GM18505 (cell line): ENCODE results near the gene ADGRE2.

ENCODE experiments used
- ATAC-seq: cut with Tn5 transposase; IDR thresholded peaks from one replicate; pipeline ENCODE4 v1.9.1; 2021; ENCODE audit not compliant: unreplicated experiment
- POLR2A ChIP-seq: IDR thresholded peaks from 4 replicates; pipeline ENCODE4 v1.6.1; 2011; ENCODE audit warnings: borderline replicate concordance; ENCODE audit not compliant: insufficient read depth, insufficient read length; ENCODE audit errors: extremely low read depth

Gene ADGRE2

GRCh38 chr19:14731200-14731599, 47.2 kb downstream of the ADGRE2 start:
- TF ChIP-seq POLR2A, result no peak
- ATAC-seq, result no peak

GRCh38 chr19:14728595-14728994, 49.8 kb downstream of the ADGRE2 start:
- TF ChIP-seq POLR2A, result no peak
- ATAC-seq, result no peak

- TF ChIP-seq POLR2A, result no peak
- ATAC-seq, result no peak
Observed at GRCh38 chr19:14722127-14722526, 56.2 kb downstream of the ADGRE2 start.

GRCh38 chr19:14719162-14719561, 59.2 kb downstream of the ADGRE2 start:
- ATAC-seq, result no peak
- no peak for TF ChIP-seq POLR2A

- no peak for TF ChIP-seq POLR2A
- no peak for ATAC-seq
Observed at GRCh38 chr19:14718522-14719116, 59.7 kb downstream of the ADGRE2 start.

GRCh38 chr19:14715841-14716240, 62.5 kb downstream of the ADGRE2 start:
- no peak for ATAC-seq
- TF ChIP-seq POLR2A, result no peak

DNA sequence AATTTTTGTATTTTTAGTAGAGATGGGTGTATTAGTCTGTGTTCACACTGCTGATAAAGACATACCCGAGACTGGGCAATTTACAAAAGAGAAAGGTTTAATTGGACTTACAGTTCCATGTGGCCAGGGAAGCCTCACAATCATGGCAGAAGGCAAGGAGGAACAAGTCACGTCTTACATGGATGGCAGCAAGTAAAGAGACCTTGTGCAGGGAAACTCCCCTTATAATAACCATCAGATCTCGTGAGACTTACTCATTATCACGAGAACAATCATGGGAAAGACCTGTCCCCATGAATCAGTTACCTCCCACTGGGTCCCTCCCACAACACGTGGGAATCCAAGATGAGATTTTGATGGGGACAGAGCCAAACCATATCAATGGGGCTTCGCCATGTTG, 73.9 kb downstream of the ADGRE2 start:
- no peak for TF ChIP-seq POLR2A
- ATAC-seq, result no peak

DNA sequence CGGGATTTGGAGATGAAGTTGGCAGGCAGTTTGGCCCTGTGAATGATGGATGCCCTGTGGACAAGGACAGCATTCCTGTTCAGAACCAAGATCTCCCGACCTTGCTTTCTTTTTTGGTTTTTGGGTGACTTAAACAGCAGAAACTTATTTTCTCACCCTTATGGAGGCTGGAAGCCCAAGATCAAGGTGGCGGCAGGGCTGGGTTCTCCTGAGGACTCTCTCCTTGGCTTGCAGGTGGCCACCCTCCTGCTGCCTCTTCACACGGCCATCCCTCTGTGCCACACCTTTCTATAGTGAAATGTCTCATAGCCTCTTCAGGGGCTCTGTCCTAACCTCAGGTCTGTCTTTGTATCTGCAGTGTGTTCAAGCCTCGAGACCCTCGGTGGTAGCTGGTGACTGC, 74.5 kb downstream of the ADGRE2 start:
- TF ChIP-seq POLR2A, result no peak
- no peak for ATAC-seq

DNA sequence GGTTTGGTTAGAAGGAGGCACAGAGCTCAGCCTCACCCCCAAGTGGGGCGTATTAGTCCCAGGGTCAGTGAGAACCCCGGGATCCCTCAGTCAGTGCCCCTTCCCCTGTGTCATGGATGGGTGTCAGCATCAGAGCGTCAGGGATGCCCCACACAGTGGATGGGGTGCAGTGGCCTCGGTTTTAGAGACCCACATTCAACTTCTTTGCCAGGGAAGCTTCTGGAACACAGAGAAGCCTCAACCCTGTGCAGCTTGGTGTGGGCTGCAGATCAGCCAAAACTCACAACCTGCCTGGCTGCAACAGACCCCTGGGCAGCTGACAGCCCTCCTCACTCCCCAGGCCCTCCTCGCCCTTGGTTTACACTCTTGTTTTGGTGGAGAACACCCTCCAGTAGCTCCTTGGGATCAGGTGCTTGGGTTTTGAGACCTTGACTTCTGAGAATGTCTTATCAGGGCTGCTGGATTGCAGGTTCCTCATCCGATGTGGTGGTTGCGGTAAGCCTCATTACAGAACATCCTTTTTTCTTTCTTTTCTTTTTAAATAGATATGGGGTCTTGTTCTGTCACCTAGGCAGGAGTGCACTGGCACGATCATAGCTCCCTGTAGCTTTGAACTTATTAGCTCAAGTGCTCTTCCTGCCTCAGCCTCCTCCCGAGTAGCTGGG, 77.5 kb downstream of the ADGRE2 start:
- no peak for ATAC-seq
- no peak for TF ChIP-seq POLR2A

- no peak for ATAC-seq
- no peak for TF ChIP-seq POLR2A
Observed at GRCh38 chr19:14699641-14700040, 78.7 kb downstream of the ADGRE2 start.

DNA sequence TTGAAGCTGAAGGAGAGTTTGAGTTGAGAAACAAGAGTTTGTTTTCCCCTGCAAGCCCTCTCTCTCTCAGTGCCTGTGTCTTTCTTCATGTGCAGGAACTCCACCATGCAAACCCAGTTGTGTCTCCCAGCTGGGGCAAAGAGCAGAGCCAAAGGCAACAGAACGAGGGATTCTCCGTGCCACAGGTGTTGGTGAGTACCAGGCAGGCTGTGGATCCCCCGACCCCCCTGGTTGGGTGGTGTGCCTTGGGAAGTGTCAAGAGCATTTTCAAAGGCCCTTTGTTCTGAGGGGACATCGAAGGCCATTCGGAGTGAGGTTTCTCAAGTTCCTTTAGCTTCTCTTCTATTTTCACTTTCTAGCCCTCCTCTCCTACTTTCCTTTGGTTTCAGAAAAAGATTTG, 82.9 kb downstream of the ADGRE2 start:
- no peak for TF ChIP-seq POLR2A
- ATAC-seq, result no peak

DNA sequence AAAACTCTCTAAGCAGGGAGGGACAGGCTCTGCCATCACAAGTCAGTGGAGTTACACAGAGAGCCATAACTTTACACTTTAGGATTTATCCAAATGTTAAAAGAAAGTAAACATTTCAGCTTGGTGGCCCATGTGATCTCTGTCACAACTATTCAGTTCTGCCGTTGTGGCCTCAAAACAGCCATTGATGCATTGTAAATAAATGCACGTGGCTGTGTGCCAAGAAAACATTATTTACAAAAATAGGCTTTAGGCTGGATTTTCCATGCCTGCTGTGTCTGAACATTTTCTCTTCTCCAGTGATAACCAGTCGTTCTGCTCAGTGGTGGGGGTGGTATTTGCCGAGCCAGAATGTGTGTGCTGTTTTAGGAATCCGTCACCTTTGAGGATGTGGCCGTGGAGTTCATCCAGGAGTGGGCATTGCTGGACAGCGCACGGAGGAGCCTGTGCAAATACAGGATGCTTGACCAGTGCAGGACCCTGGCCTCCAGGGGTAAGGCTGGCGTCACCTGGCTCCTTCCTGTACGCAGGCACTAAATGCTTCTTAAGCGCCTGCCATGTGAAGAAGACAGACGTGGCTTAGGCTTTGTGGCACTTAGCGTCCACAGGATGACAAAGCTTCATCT, 83.6 kb downstream of the ADGRE2 start:
- ATAC-seq, result no peak
- TF ChIP-seq POLR2A, result no peak

DNA sequence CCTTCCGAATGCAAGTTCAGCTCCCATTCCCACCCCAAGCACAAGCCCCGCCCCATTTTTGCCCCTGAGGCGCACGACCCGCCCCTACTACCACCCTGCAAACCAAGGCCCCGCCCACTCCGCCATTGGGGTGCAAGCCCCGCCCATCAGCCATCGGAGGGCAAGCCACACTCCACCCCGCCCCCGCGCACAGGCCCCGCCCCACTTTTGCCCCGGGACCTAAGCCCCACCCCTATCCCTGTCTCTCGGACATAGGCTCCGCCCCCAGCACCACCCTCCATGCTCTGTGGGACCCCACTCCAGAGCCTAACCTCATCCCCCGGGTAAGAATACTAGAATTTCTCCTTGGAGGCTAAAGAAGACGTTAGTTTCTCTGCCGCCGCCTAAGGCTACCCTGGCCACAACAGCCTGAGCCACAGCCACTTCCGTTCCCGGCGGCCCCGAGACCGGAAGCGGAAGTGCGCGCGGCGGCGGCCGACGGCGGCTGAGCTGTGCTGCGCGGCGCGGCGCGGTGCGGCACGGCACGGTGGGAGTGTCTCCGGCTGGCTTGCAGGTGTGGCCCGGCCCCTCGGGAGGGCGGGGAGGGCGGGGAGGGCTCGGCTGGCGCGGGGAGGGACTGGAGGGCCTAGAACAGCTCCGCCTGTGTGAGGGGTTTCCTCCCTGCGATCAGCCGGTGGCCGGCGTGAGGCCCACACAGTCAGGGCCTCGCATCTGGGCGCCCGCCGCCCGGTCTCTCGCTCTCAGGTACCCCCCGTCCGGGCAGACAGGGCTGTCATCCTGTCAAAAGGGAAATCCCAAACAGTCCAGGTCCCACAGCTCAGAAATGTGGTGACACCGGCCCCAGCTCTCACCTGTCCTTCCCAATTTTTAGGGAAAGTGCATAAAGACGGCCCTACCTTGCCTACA, 88.5 kb downstream of the ADGRE2 start, which contains the start of gene ZNF333:
TSS of gene ZNF333 (plus strand) at position 451 of the 906 bp plus-strand sequence. CDS start 3,444 bp downstream, outside the sequence.
- peak; percentile 90 for ATAC-seq
- TF ChIP-seq POLR2A, result peak; percentile 96
